Islet of Langerhans (tissue), 1 donor: ENCODE results near the gene NPIPB4.
"Not testable (repeated sequence)": the region's sequence is repeated elsewhere in the genome, so short reads cannot be mapped to it uniquely, and the experiment has no call there.

Experiments used
- FAIRE-seq: peaks from one replicate; lab custom pipeline; 2011; peaks lifted over from hg19 to GRCh38; lab: Jason Lieb, UNC

Gene NPIPB4

GRCh38 chr16:21857656-21858055 lies at the start of gene NPIPB4:
Gene NPIPB4 (minus strand): TSS chr16:21857756. CDS start chr16:21857378, 378 bp downstream.
- not testable (repeated sequence) for FAIRE-seq

DNA sequence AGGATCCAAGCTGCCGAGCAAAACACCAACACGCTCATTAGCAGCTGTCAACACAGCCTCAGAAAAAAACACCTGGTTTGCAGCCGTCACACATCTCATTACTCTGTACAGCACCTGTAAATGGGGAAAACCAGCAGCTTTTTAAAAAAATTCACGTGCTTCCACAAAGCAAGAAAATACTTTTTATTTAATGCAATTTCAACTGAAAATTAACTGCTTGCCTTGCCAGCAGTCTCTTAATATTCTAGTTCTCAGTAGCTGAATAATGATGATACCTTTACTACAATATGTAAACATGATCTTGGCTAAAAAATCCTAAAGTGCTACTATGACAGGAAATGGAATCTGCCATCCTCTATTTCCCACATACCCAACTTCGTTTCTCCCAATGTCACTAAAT lies 41.4 kb upstream of the NPIPB4 start:
- not testable (repeated sequence) for FAIRE-seq

DNA sequence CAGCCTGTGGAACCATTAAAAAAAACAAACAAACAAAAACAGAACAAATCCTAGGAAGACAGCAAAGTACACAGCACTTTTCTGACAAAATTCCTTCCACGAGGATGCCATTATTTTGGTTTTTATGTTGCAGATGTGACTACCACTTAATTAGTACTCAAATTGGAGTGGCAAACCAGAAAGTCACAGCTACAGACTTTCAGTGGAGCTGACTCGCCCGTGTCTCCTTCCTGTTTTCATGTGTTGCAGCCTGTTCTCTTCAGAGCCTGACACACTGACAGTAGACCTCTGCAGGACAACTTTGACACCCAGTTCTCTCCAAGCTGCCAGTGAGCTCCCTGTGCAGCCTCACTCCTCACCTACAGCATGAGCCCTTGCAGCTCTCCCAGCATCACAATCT lies 24.4 kb upstream of the NPIPB4 start:
- FAIRE-seq = not testable (repeated sequence)

GRCh38 chr16:21837186-21837585 lies 20.4 kb downstream of the NPIPB4 start:
- FAIRE-seq = not testable (repeated sequence)

- FAIRE-seq = not testable (repeated sequence)
Measured at GRCh38 chr16:21836334-21836733, 21.2 kb downstream of the NPIPB4 start.

GRCh38 chr16:21835747-21836146 lies 21.8 kb downstream of the NPIPB4 start:
- FAIRE-seq = not testable (repeated sequence)

DNA sequence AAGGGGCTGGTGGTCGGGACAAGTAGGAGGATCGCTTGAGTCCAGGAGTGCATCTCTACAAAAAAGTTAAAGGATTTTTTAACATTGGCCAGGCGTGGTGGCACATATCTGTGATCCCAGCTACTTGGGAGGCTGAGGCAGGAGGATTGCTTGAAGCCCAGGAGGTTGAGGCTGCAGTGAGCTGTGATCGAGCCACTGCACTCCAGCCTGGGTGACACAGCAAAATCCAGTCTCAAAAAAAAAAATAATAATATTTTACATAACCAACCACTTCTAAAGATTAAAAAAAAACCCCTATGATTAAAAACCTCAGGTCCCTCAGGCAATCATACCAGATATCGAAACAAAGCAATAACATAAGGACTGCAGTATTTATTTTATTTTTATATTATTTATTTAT lies 23.3 kb downstream of the NPIPB4 start:
- not testable (repeated sequence) for FAIRE-seq

DNA sequence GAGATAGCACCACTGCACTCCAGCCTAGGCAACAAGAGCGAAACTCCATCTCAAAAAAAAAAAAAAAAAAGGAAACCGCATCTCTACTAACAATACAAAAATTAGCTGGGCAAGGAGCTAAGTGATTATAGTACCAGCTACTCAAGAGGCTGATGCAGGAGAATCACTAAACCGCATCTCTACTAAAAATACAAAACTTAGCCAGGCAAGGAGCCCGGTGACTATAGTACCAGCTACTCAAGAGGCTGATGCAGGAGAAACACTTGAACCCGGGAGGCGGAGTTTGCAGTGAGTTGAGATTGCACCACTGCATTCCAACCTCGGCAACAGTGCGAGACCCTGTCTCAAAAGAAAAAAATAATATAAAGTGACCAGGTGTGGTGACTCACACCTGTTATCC lies 27.6 kb downstream of the NPIPB4 start:
- FAIRE-seq = not testable (repeated sequence)

DNA sequence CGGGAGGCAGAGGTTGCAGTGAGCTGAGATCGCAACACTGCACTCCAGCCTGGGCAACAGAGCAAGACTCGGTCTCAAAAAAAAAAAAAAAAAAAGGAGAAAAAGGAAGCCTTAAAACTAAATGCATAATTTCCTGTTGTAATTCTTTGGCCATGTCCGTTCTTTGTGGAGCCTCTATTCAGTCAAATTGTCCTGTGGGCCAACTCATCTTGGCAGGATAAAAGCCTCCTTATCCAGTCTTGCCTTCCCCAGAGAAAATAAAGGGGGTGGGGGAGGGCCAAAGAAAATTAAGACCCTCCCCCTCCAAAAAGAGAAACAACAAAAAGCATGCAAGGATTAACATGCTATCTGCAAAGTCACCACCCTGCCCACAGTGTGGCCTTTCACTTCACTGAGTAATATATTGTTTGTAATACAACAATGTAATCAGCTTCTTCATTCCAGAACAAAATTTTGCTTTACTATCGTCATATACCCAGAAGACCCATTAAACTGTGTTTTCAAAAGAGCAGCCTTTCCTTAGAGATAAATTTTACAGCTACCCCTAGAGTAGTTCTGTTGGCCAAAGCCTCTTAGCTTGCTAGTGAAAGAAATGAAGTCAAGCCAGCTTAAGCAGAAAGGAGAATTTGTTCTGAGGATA lies 31.4 kb downstream of the NPIPB4 start:
- not testable (repeated sequence) for FAIRE-seq

- FAIRE-seq = not testable (repeated sequence)
Measured at GRCh38 chr16:21825526-21825925, 32.0 kb downstream of the NPIPB4 start.

DNA sequence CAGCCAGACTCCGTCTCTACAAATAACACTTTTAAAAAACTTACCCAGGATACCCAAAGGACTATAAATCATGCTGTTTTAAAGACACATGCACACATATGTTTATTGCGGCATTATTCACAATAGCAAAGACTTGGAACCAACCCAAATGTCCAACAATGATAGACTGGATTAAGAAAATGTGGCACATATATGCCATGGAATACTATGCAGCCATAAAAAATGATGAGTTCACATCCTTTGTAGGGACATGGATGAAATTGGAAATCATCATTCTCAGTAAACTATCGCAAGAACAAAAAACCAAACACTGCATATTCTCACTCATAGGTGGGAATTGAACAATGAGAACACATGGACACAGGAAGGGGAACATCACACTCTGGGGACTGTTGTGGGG lies 34.3 kb downstream of the NPIPB4 start:
- not testable (repeated sequence) for FAIRE-seq

DNA sequence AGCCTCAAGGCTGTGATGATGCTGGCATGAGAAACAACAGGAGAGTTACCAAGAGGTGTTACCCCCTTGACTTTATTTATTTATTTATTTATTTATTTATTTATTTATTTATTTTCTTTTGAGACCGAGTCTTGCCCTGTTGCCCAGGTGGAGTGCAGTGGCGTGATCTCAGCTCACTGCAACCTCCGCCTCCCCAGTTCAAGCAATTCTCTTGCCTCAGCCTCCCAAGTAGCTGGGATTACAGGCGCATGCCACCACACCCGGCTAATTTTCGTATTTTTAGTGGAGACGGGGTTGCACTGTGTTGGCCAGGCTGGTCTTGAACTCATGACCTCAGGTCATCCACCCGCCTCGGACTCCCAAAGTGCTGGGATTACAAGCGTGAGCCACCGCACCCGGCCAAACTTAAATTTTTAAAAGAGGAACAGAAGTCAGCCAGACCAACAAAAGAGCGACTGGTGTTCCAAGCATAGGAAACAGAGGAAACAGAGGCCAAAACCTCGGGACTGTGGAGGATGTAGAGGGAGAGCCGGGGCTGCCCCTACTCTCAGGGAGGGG lies 36.6 kb downstream of the NPIPB4 start:
- not testable (repeated sequence) for FAIRE-seq

GRCh38 chr16:21820028-21820907 lies 37.3 kb downstream of the NPIPB4 start:
- FAIRE-seq = not testable (repeated sequence)

DNA sequence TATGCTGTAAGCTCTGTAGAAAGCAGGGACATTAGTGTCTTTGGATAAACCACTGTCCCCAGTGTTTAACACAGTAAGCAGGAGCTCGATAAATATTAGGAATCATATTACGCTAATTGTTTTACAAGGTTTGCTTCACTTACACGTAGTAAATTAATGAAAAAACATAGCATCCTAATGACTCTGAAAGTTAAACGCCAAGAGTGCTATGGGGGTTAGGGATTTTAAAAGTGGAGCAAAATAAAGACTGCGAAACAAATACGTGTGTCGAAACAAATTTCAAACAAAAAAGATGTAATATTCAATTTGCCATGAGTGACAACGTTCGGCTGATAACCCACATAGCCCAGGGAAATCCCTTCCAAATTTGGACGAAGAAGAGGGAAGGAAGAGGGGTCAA lies 37.9 kb downstream of the NPIPB4 start:
- FAIRE-seq = not testable (repeated sequence)

DNA sequence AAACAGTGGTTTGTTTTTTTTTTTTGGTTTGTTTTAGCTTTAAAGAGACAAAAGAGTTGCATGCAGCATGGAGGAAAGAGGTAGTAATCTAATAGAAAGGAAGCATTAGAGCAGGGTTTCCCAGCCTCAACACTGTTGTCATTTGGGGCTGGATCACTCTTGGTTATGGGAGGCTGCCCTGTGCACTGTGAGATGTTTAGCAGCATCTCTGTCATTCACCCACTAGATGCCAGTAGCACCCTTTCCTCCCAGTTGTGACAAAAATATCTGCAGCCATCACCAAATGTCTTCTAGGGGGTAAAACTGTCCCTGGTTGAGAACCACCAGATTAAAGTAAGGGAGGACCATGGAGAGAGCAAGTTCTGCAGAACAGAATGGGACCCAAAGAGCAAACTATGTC lies 40.5 kb downstream of the NPIPB4 start:
- FAIRE-seq = not testable (repeated sequence)

GRCh38 chr16:21815694-21816093 lies 41.9 kb downstream of the NPIPB4 start:
- not testable (repeated sequence) for FAIRE-seq

DNA sequence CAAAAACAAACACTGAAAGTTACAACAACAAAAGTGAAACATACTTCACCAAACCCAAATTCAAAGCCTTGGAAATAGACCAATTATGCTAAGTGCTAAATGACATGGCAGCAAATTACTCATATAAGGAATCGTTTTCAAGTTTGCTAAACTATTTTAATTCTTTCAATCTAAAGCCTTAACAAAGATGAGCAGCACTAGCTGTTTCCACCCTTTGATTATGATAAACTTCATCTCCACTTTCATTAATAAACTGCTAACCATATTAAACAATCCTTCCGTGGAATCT lies 55.2 kb downstream of the NPIPB4 start:
- not testable (repeated sequence) for FAIRE-seq

- FAIRE-seq = not testable (repeated sequence)
Measured at GRCh38 chr16:21801538-21802374, 55.8 kb downstream of the NPIPB4 start.

- not testable (repeated sequence) for FAIRE-seq
Measured at GRCh38 chr16:21798601-21799000, 59.0 kb downstream of the NPIPB4 start.

GRCh38 chr16:21793310-21793709 lies 64.2 kb downstream of the NPIPB4 start:
- not testable (repeated sequence) for FAIRE-seq

DNA sequence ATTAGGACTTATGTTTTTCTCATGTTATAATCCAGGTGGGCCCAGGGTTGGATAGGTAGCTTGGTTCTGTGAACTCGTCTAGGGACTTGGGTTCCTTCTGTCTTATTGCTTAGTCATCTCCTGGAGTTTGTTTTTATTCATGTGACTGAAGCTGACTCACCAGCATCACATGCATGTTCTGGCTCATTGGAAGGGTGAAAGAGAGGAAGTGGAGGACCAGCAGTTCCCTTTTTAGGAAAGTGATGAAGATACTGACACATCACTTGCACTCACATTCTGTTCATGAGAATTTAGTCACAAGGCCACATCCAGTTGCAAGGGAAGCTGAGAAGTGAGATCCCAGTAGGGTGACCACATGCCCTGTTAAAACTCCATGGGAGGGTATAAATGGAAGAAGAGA lies 67.0 kb downstream of the NPIPB4 start:
- not testable (repeated sequence) for FAIRE-seq
